GM20000 (cell line): Measurements from ENCODE around the gene PRKAR1B.

Source experiments
- DNase-seq: peaks from one replicate; pipeline ENCODE4 v3.0.0; 2012; ENCODE audit warnings: low spot score
- TF ChIP-seq, protein P1 (sequence below): IDR thresholded peaks from 2 replicates; pipeline ENCODE4 v1.5.1; 2012; ENCODE audit warnings: mild to moderate bottlenecking, control low read depth; ENCODE audit errors: extremely low read depth, missing control alignments

PRKAR1B gene

DNA sequence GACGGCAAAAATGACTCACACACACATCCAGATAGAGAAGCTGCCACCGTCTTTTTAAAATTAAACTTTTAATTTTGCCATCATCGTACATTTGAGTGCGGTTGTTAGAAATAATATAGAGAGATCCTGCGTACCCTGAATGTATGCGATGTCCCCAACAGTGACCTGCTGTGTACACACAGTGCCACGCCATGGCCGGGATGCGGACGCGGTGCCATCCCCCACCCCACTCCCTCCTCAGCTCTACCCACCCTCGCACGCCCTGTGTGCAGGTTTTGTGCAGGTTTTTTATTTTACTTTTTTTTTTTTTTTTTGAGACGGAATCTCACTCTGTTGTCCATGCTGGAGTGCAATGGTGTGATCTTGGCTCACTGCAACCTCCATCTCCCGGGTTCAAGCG, 148.7 kb downstream of the PRKAR1B start:
- TF ChIP-seq, protein P1, sequence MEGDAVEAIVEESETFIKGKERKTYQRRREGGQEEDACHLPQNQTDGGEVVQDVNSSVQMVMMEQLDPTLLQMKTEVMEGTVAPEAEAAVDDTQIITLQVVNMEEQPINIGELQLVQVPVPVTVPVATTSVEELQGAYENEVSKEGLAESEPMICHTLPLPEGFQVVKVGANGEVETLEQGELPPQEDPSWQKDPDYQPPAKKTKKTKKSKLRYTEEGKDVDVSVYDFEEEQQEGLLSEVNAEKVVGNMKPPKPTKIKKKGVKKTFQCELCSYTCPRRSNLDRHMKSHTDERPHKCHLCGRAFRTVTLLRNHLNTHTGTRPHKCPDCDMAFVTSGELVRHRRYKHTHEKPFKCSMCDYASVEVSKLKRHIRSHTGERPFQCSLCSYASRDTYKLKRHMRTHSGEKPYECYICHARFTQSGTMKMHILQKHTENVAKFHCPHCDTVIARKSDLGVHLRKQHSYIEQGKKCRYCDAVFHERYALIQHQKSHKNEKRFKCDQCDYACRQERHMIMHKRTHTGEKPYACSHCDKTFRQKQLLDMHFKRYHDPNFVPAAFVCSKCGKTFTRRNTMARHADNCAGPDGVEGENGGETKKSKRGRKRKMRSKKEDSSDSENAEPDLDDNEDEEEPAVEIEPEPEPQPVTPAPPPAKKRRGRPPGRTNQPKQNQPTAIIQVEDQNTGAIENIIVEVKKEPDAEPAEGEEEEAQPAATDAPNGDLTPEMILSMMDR, result no peak
- DNase-seq, result no peak

DNA sequence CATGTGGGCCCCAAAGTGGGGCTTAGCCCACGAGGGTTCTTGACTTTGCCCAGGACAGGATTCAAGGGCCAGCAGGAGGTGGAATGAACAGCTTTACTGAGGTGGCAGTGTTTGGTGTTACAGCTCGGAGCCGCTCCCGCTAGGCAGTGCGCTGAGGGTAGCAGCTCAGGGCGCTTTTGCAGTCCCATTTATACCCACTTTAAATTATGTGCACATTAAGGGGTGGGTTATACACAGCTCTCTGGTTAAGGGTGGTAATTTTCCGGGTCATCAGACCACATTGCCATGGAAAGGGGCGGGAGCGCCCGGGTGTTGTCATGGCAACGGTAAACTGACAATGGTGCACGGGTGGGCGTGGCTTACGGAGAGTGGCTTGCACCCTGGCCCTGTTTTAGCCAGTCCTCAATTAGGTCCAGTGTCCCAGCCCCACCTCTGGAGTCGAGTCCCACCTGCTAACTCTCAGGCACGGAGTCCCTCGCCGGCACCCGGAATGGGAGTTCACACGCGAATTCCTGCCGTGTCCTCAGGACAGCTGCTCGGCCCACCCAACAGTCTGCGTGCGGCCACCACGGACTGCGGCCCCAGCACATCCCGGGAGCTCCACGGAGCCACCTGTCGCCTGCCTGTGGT, 149.2 kb downstream of the PRKAR1B start:
- TF ChIP-seq, protein P1, result no peak
- no peak for DNase-seq

DNA sequence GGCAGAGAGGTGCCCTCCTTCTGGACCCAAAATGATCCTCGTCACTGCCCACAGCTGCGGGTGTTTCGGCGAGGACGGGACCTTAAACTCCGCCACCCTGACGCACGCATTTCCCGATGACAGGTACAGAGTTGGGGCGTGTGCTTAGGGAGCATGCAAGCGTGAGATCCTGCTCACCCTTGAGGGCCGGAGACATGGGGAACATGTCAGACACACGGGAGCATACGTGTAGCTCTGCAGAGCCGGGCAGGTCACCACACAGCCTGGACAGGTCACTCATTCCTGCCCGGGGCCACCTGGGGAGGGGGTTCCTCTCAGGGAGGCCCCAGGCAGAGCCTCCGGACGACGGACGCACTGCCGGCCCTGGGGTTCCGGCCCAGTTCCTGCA, 149.8 kb downstream of the PRKAR1B start:
- no peak for DNase-seq
- TF ChIP-seq, protein P1, result no peak

DNA sequence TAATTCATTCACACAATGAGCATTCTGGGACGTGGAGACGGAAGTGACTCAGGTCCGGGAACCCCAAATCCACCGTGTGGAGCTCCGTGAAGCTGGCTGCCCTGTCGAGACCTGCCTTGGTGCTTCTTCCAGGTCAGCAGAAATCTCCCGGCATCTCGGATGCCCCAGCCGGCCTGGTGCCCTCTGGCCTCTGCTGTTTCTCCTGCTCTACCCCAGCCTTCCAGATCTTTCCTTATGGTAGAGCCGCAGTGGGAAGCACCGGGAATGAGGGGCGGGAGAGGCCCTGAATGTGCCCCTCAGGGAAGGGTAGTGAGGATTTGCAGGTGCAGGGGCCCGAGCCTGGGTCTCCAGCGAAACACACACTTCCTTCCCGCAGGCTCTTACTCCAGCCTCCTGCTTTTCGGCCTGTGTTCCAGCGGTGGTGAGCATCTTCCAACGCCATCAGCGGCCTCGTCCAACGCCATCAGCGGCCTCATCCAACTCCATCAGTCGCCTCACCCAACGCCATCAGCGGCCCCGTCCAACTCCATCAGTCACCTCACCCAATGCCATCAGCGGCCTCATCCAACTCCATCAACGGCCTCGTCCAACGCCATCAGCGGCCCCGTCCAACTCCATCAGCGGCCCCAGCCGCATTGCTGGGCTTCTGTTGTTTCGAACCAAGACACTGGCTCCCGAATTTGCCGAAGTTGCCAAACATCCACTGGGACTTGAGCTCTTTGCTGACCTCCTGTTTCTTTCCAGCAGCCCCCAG, 150.4 kb downstream of the PRKAR1B start:
- TF ChIP-seq, protein P1, result no peak
- no peak for DNase-seq

DNA sequence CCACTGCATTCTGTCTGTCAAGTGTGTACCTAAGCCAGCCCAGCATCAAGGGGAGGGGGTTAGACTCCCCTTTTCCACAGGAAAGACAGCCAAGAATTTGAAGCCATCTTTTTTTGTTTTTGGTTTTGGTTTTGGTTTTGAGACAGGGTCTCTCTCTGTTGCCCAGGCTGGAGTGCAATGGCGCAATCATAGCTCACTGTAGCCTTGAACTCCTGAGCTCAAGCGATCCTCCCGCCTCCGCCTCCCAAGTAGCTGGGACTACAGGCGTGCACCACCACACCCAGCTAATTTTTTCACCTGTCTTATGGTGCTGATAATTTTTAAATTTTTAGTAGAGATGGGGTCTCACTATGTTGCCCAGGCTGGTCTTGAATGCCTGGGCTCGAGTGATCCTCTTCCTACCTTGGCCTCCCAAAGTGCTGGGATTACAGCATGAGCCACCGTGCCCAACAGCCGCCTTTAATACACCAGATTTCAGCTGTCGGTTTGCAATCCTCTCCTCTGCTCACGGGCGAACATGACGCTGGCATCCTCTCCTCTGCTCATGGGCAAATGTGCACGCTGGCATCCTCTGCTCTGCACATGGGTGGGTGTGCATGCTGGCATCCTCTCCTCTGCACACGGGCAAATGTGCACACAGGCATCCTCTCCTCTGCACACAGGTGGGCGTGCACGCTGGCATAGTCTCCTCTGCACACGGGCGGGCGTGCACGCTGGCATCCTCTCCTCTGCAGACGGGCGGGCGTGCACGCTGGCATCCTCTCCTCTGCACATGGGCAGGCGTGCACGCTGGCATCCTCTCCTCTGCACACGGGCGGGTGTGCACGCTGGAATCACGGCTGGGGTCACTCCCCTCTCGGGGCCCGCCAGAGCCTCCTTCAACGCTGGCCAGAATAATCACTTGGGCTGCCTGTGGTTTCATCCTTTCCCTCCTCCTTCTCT, 151.4 kb downstream of the PRKAR1B start:
- TF ChIP-seq, protein P1, result no peak
- no peak for DNase-seq

DNA sequence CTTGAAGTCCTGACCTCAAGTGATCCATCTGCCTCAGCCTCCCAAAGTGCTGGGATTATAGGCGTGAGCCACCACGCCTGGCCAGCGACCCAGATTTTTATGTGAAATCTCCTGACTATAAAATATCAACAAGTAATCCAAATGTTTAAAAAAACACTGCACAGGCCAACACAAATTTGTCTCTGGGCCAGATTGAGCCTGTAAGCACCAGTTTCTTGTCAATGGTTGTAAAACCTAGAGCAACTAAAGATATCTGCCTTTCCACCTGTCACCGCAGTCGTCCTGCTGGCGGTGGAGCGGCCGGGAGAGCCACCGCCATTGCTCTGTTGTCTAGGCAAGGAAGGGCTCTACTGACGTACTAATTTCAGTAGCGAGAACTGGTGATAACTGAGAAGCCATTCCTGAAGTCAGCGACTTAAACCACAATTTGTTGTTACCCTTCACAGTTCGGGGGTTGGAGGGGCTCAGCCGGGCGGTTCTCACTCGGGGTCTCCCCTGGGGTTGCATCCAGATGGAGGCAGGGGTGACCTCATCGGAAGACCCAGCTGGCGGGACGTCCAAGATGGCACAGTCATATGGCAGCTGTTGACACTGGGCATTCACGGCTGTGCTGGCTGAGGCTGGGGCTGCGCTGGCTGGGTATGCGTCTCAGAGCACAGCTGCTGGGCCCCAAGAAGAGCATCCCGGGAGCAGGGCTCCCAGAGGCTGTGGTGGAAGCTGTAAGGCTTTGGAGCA, 152.3 kb downstream of the PRKAR1B start:
- TF ChIP-seq, protein P1, result no peak
- DNase-seq, result no peak
